Skeletal muscle tissue (tissue), 4 donors: ENCODE measurements around the gene PSMA7. TPM values are rescaled to one million over a fixed set of nuclear protein-coding genes. Genes with fewer than 3 reads are reported as not detected.
"Not testable (repeated sequence)": the region's sequence is repeated elsewhere in the genome, so short reads cannot be mapped to it uniquely, and the experiment has no call there.

ENCODE experiments used
- H3K27ac ChIP-seq: one replicate; pipeline ENCODE4 v1.7.0; 2013; ENCODE audit warnings: mild to moderate bottlenecking, low read depth, low read length, inconsistent platforms
- H3K27me3 ChIP-seq, 3 donors: one replicate each; pipeline ENCODE4 v1.7.0; 2013; ENCODE audit warnings: low read length in 3 of 3; ENCODE audit not compliant: control insufficient read depth in 3 of 3, insufficient read depth in 3 of 3
- H3K36me3 ChIP-seq, 3 donors: one replicate each; pipeline ENCODE4 v1.7.0; 2013; ENCODE audit warnings: low read length in 3 of 3; ENCODE audit not compliant: control insufficient read depth in 3 of 3, insufficient read depth in 3 of 3
- H3K4me1 ChIP-seq, 3 donors: one replicate each; pipeline ENCODE4 v1.7.0; 2013; ENCODE audit warnings: low read length in 3 of 3, mild to moderate bottlenecking in 3 of 3; ENCODE audit not compliant: control insufficient read depth in 3 of 3, insufficient read depth in 3 of 3
- H3K4me3 ChIP-seq, 3 donors: one replicate each; pipeline ENCODE4 v1.7.0; 2013; ENCODE audit warnings: low read length in 3 of 3
- H3K9ac ChIP-seq, 3 donors: one replicate each; pipeline ENCODE4 v1.7.0; 2013; ENCODE audit warnings: low read length in 3 of 3, mild to moderate bottlenecking in 3 of 3, moderate library complexity in 2 of 3, low read depth in 1 of 3
- H3K9me3 ChIP-seq, 3 donors: one replicate each; pipeline ENCODE4 v1.7.0; 2013; ENCODE audit warnings: low read length in 3 of 3; ENCODE audit not compliant: control insufficient read depth in 3 of 3
- total RNA-seq: library from RNA; depleted of rRNA; stranded (reverse); fragments of >200 nt; gene quantifications from one replicate; pipeline ENCODE4 v1.2.3, GENCODE V29; 2014
- donor health status: Osteomylitis.

PSMA7 gene
- total RNA-seq, 1 donor from 2014 or later, result 121 TPM

DNA sequence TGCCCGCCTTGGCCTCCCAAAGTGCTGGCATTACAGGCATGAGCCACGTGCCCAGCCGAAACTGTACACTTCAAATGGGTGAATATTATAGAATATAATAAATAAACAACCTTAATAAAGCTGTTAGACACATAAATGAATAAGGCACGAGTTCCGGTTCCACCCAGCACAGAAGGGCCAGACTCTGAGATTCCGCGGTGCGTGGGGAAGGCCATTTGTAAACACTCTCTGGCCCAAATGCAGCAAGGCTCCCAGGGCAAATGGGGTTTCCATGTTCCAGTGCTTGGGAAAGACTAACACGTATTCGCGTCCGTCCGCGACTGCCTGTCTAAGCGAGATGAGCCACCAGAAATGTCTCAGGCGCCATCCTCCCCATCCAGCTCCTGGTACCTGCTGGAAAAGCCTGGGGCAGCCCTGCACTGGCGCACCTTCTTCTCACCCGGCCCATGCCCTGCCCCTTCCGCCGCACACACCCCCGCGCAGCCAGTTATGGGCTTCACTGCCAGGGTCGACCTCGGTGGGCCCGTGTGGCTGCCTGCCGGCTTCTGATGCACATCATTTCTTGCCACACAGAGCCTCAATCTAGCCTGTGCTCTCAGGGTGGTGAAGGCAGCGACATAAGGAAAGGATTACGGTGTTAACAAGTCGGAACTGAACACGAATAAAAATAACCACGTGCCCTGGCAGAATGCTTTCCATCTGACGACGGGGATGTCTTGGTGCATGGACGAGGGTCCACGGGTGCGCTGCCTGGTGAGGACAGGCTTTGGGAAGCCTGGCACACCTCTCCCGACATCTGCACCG lies 26.4 kb downstream of the PSMA7 start:
- peaks cover 39 to 45% (median 42%) of the 10 kb centered on the region in 3 donors for H3K4me1 ChIP-seq
- H3K4me3 ChIP-seq, result peak overlapping the region in 2 of 3 donors; percentile 5 to 56
- H3K36me3 ChIP-seq, result no peaks in the 10 kb centered on the region
- no peak overlapping the region for H3K27ac ChIP-seq
- H3K27me3 ChIP-seq, result peaks cover 3 to 7% (median 3%) of the 10 kb centered on the region in 3 donors
- H3K9me3 ChIP-seq, result peaks cover 0 to 13% (median 6%) of the 10 kb centered on the region in 3 donors
- peak overlapping the region in 1 of 3 donors; percentile 90 for H3K9ac ChIP-seq

DNA sequence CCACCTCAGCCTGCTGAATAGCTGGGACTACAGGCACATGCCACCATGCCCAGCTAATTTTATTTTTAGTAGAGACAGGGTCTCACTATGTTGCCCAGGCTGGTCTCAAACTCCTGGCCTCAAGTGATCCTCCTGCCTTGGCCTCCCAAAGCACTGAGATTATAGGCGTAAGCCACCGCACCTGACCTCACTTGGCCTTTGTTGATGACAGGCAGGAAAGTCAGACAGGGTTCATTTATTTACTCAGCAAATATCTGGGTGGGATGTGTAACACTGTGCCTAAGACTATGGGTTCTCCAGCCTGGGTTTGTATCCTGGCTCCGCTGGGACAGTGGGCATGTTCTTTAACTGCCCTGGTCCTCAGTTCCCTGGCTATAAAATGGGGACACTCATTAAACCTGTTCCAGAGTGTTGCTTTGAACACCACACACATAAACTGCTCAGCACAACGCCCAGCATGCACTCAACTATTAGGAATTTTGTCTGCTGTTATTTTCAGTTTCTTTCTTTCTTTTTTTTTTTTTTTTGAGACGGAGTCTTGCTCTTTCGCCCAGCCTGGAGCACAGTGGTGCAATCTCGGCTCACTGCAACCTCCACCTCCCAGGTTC lies 27.3 kb downstream of the PSMA7 start:
- not testable (repeated sequence) for H3K4me3 ChIP-seq, H3K9ac ChIP-seq, H3K27me3 ChIP-seq, H3K27ac ChIP-seq, H3K36me3 ChIP-seq
- Histone ChIP-seq H3K4me1 (peaks cover 37 to 41% (median 38%) of the 10 kb centered on the region in 3 donors), H3K9me3 (peaks cover 0 to 13% (median 6%) of the 10 kb centered on the region in 3 donors)

GRCh38 chr20:62114894-62115293 lies 28.3 kb downstream of the PSMA7 start:
- Histone ChIP-seq H3K27ac (no peak overlapping the region), H3K9ac (no peak overlapping the region), H3K27me3 (peaks cover 3 to 7% (median 3%) of the 10 kb centered on the region in 3 donors), H3K9me3 (peaks cover 0 to 13% (median 6%) of the 10 kb centered on the region in 3 donors), H3K4me1 (peaks cover 27 to 32% (median 28%) of the 10 kb centered on the region in 3 donors), H3K36me3 (no peaks in the 10 kb centered on the region), H3K4me3 (no peak overlapping the region)

DNA sequence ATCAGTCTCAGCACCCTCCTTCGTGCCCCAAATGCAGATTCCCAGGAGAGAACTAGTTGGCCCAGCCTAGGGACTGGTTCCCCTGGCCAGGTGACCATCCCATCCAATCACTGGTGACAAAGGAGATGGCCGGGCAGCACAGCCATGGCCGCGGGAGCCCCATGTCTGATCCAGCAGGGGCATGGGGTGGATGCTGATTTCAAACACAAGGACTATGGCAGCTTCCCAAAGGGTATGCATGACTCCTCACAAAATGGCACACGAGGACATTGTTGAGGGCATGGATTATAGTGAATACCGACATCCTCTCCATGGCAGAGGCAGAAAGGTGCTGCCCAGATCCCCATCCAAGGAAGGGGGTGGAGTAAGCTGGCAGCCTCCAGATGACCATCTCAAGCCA lies 30.8 kb downstream of the PSMA7 start:
- peaks cover 0 to 3% (median 0%) of the 10 kb centered on the region in 3 donors for H3K27me3 ChIP-seq
- H3K9ac ChIP-seq, result no peak overlapping the region
- H3K4me3 ChIP-seq, result no peak overlapping the region
- H3K27ac ChIP-seq, result no peak overlapping the region
- no peaks in the 10 kb centered on the region for H3K36me3 ChIP-seq
- peaks cover 5 to 25% (median 12%) of the 10 kb centered on the region in 3 donors for H3K9me3 ChIP-seq
- H3K4me1 ChIP-seq, result peaks cover 4 to 7% (median 4%) of the 10 kb centered on the region in 3 donors

GRCh38 chr20:62111148-62111547 lies 32.0 kb downstream of the PSMA7 start:
- no peaks in the 10 kb centered on the region for H3K4me1 ChIP-seq
- H3K27ac ChIP-seq, result no peak overlapping the region
- H3K9me3 ChIP-seq, result peaks cover 5 to 28% (median 17%) of the 10 kb centered on the region in 3 donors
- H3K36me3 ChIP-seq, result no peaks in the 10 kb centered on the region
- H3K27me3 ChIP-seq, result peaks cover 0 to 3% (median 0%) of the 10 kb centered on the region in 3 donors
- no peak overlapping the region for H3K4me3 ChIP-seq
- H3K9ac ChIP-seq, result no peak overlapping the region

GRCh38 chr20:62105592-62105991 lies 37.6 kb downstream of the PSMA7 start:
- Histone ChIP-seq H3K27ac (no peak overlapping the region), H3K4me3 (no peak overlapping the region), H3K4me1 (no peaks in the 10 kb centered on the region), H3K9ac (no peak overlapping the region), H3K36me3 (no peaks in the 10 kb centered on the region), H3K27me3 (peaks cover 0 to 12% (median 4%) of the 10 kb centered on the region in 3 donors), H3K9me3 (peaks cover 5 to 25% (median 11%) of the 10 kb centered on the region in 3 donors)

GRCh38 chr20:62104791-62105345 lies 38.3 kb downstream of the PSMA7 start:
- no peak overlapping the region for H3K27ac ChIP-seq
- no peaks in the 10 kb centered on the region for H3K4me1 ChIP-seq
- H3K27me3 ChIP-seq, result peaks cover 0 to 12% (median 9%) of the 10 kb centered on the region in 3 donors
- H3K9me3 ChIP-seq, result peaks cover 7 to 28% (median 12%) of the 10 kb centered on the region in 3 donors
- no peak overlapping the region for H3K4me3 ChIP-seq
- H3K9ac ChIP-seq, result no peak overlapping the region
- no peaks in the 10 kb centered on the region for H3K36me3 ChIP-seq

- H3K9ac ChIP-seq, result no peak overlapping the region
- no peak overlapping the region for H3K27ac ChIP-seq
- no peaks in the 10 kb centered on the region for H3K36me3 ChIP-seq
- H3K27me3 ChIP-seq, result peaks cover 0 to 12% (median 9%) of the 10 kb centered on the region in 3 donors
- H3K4me3 ChIP-seq, result no peak overlapping the region
- H3K4me1 ChIP-seq, result no peaks in the 10 kb centered on the region
- peaks cover 5 to 25% (median 15%) of the 10 kb centered on the region in 3 donors for H3K9me3 ChIP-seq
Observed at GRCh38 chr20:62104234-62104789, 38.9 kb downstream of the PSMA7 start.

DNA sequence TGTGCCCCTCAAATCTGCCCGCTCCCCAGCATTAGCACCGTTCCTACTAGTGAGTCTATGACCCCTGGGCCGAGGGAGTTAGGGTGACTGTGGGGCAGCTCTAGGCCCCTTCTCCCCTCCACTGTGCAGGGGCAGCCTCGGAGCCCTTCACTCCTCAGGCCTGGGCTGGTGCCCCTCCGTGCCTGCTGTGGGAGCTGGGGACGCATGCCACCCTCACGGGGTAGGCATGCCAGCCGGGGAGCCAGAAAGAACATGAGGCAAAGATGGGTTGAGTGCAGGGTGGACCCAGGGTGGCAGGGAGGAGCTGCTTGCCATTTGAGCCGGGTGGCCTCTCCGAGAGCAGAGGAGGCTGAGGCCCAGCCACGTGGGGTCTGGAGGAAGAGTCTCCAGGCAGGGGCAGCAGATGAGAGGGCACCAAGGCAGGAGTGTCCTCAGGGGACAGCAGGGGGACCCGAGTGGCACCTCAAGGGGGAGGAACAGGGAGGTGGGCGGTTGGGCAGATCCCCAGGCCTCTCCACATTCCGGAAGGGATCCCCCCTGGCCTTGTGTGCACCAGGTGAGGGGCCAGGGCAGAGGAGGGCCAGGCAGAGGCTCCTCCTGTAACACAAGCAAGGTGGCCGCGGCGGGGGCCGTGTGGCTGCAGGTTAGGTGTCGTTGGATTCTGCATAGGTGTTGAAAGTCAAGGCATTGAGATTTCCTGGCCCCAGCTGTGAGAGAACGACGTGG lies 39.5 kb downstream of the PSMA7 start:
- peaks cover 2 to 21% (median 15%) of the 10 kb centered on the region in 3 donors for H3K9me3 ChIP-seq

More for the DNA sequence above, 39.5 kb downstream of the PSMA7 start:
- Histone ChIP-seq H3K9ac (no peak overlapping the region), H3K27ac (no peak overlapping the region), H3K4me3 (no peak overlapping the region), H3K36me3 (no peaks in the 10 kb centered on the region), H3K27me3 (peaks cover 0 to 12% (median 9%) of the 10 kb centered on the region in 3 donors), H3K4me1 (no peaks in the 10 kb centered on the region)
